PC-9 (cell line): ENCODE data around the gene ZFHX3. TPM values are rescaled to one million over a fixed set of nuclear protein-coding genes. Genes with fewer than 3 reads are reported as not detected.

ENCODE experiments used
- BruUV-seq: library from RNA; stranded (reverse); fragments of 400-500 nt; replicated peaks from 2 replicates; lab custom pipeline; 2021; lab: Mats Ljungman, UMichigan
- CTCF ChIA-PET: fragments of 300-600 bp; sonication (Branson Sonifier 250); formaldehyde crosslinking; loops from one replicate; lab custom pipeline; 2022; ENCODE audit warnings: antibody characterized with exemption; lab: Charles Lee
- POLR2A ChIA-PET: fragments of 300-600 bp; sonication (Branson Sonifier 250); formaldehyde crosslinking; loops from one replicate; lab custom pipeline; 2022; ENCODE audit warnings: antibody characterized with exemption; ENCODE audit not compliant: unreplicated experiment; lab: Charles Lee
- DNase-seq, 2 experiments: peaks; one replicate each; pipeline versions ENCODE4 v3.0.0 to v3.0.0-alpha.2; 2015 to 2022; ENCODE audit warnings: mixed read lengths in 1 of 2
- H2AFZ ChIP-seq: fragments of 200-600 bp; sonication (generic); 2 replicates; pipeline ENCODE4 v1.8.1; 2017; ENCODE audit warnings: antibody characterized with exemption
- H3F3A ChIP-seq: fragments of 200-600 bp; sonication (generic); 2 replicates; pipeline ENCODE4 v1.8.1; 2017; ENCODE audit warnings: antibody characterized with exemption, mild to moderate bottlenecking, low read depth; ENCODE audit not compliant: insufficient read depth
- H3K27ac ChIP-seq: fragments of 200-600 bp; sonication (generic); 2 replicates; pipeline ENCODE4 v1.6.1; 2016; ENCODE audit warnings: mixed run types
- H3K27me3 ChIP-seq: fragments of 200-600 bp; sonication (generic); 2 replicates; pipeline ENCODE4 v1.6.1; 2016; ENCODE audit warnings: low read depth, mixed run types; ENCODE audit not compliant: insufficient read depth
- H3K36me3 ChIP-seq: fragments of 200-600 bp; sonication (generic); 2 replicates; pipeline ENCODE4 v1.6.1; 2016; ENCODE audit warnings: low read depth, mixed run types
- H3K4me1 ChIP-seq: fragments of 200-600 bp; sonication (generic); replicated peaks from 2 replicates; pipeline ENCODE4 v1.6.1; 2016; ENCODE audit warnings: mixed run types; ENCODE audit not compliant: insufficient read depth
- H3K4me2 ChIP-seq: fragments of 200-600 bp; sonication (generic); 2 replicates; pipeline ENCODE4 v1.6.1; 2017; ENCODE audit warnings: mixed run types
- H3K4me3 ChIP-seq: fragments of 200-600 bp; sonication (generic); 2 replicates; pipeline ENCODE4 v1.6.1; 2016; ENCODE audit warnings: mixed run types
- H3K79me2 ChIP-seq: fragments of 200-600 bp; sonication (generic); 2 replicates; pipeline ENCODE4 v1.6.1; 2017; ENCODE audit warnings: low read depth, mixed run types
- H3K9me2 ChIP-seq: fragments of 200-600 bp; sonication (generic); 2 replicates; pipeline ENCODE4 v1.8.1; 2017; ENCODE audit warnings: mild to moderate bottlenecking; ENCODE audit not compliant: insufficient read depth
- H3K9me3 ChIP-seq: fragments of 200-600 bp; sonication (generic); 2 replicates; pipeline ENCODE4 v1.8.1; 2016; ENCODE audit warnings: low read depth; ENCODE audit not compliant: insufficient read depth
- H4K20me1 ChIP-seq: fragments of 200-600 bp; sonication (generic); 2 replicates; pipeline ENCODE4 v1.8.1; 2017; ENCODE audit not compliant: insufficient read depth
- EZH2 ChIP-seq: fragments of 200-600 bp; sonication (generic); IDR thresholded peaks from 2 replicates; pipeline ENCODE4 v1.8.0; 2017; ENCODE audit warnings: antibody characterized with exemption, low read depth
- intact Hi-C: fragments of 100-400 bp; cut with micrococcal nuclease; formaldehyde crosslinking; loops from one replicate; pipeline ENCODE4 v1.10.0; 2022; ENCODE audit not compliant: unreplicated experiment
- total RNA-seq: library from RNA; stranded (reverse); gene quantifications from 2 replicates; pipeline ENCODE4 v1.2.3, GENCODE V29; 2021
- TF ChIP-seq, protein P1 (sequence below): fragments of 200-600 bp; sonication (generic); conservative IDR thresholded peaks from 2 replicates; pipeline ENCODE4 v1.6.1; 2017; ENCODE audit warnings: mixed run types, antibody characterized with exemption, mild to moderate bottlenecking, moderate library complexity

ZFHX3 gene
- total RNA-seq, 1 experiment from 2014 or later = 23.1 TPM

DNA sequence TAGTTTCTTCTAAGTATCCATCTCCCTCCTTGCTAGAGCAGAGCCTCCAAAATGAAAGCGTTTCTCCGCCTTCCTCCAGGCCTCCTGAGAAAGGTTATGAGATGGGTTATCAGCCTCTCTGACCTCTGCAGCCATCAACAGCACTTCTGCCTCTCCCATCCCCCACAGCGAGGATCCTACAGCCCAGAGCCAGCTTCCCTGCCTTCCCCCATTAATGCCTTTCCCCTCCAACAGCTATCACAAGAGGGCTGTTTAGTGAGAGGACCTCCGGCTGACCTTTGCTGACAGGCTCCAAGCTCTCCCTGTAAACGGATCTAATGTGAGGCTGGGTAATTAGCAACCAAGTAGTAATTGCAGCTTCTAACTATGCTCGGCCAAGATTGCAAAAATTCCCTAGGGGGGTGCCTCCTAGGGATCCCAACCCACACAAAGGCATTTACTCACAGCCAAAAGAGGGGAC, 55.8 kb downstream of the ZFHX3 start:
- no peak overlapping the region for H2AFZ ChIP-seq
- DNase-seq = no peak
- intact Hi-C loops = no loop called here
- peak overlapping the region; percentile 83; the same call in 1 of the 2 replicates for H3K4me2 ChIP-seq
- H4K20me1 ChIP-seq = no peaks in the 10 kb centered on the region
- peaks cover 68% of the 10 kb centered on the region for H3F3A ChIP-seq
- no peaks in the 10 kb centered on the region for H3K9me3 ChIP-seq
- TF ChIP-seq EZH2 = no peak
- H3K4me1 ChIP-seq = peaks cover 93% of the 10 kb centered on the region
- ChIA-PET POLR2A (no interaction called here), CTCF (no interaction called here)
- H3K9me2 ChIP-seq = no peaks in the 10 kb centered on the region
- H3K36me3 ChIP-seq = no peaks in the 10 kb centered on the region
- H3K79me2 ChIP-seq = peaks cover 82% of the 10 kb centered on the region
- H3K27me3 ChIP-seq = no peaks in the 10 kb centered on the region
- H3K27ac ChIP-seq = peak overlapping the region; percentile 99
- BruUV-seq = no TSS peak
- no peak overlapping the region for H3K4me3 ChIP-seq

GRCh38 chr16:72991644-72992043, 56.3 kb downstream of the ZFHX3 start:
- peaks cover 95% of the 10 kb centered on the region for H3K4me1 ChIP-seq
- intact Hi-C loops = no loop called here
- no peaks in the 10 kb centered on the region for H3K9me2 ChIP-seq
- H3K4me2 ChIP-seq = peak overlapping the region; percentile 83
- no peak overlapping the region for H3K4me3 ChIP-seq
- POLR2A ChIA-PET = no interaction called here
- H3K36me3 ChIP-seq = no peaks in the 10 kb centered on the region
- no peak for DNase-seq
- H3K9me3 ChIP-seq = no peaks in the 10 kb centered on the region
- TF ChIP-seq EZH2 = no peak
- no peaks in the 10 kb centered on the region for H3K27me3 ChIP-seq
- BruUV-seq = no TSS peak
- H3K27ac ChIP-seq = peak overlapping the region; percentile 99
- peaks cover 64% of the 10 kb centered on the region for H3F3A ChIP-seq
- no peaks in the 10 kb centered on the region for H4K20me1 ChIP-seq
- CTCF ChIA-PET = no interaction called here
- no peak overlapping the region for H2AFZ ChIP-seq
- H3K79me2 ChIP-seq = peaks cover 87% of the 10 kb centered on the region

- CTCF ChIA-PET = no interaction called here
- H3K9me3 ChIP-seq = no peaks in the 10 kb centered on the region
Observed at GRCh38 chr16:72991211-72991610, 56.7 kb downstream of the ZFHX3 start.

GRCh38 chr16:72990571-72990970, 57.4 kb downstream of the ZFHX3 start:
- Histone ChIP-seq H3K27ac (peak overlapping the region; percentile 99), H3K9me2 (no peaks in the 10 kb centered on the region), H3K27me3 (no peaks in the 10 kb centered on the region), H3K4me2 (peak overlapping the region; percentile 83), H3F3A (peaks cover 54% of the 10 kb centered on the region), H3K9me3 (no peaks in the 10 kb centered on the region), H3K79me2 (peaks cover 90% of the 10 kb centered on the region), H3K4me3 (peak overlapping the region; percentile 46; the same call in 1 of the 2 replicates), H3K4me1 (peaks cover 85% of the 10 kb centered on the region), H3K36me3 (no peaks in the 10 kb centered on the region), H4K20me1 (no peaks in the 10 kb centered on the region), H2AFZ (no peak overlapping the region; the same call in 1 of the 2 replicates)
- DNase-seq = no peak
- TF ChIP-seq, protein P1, sequence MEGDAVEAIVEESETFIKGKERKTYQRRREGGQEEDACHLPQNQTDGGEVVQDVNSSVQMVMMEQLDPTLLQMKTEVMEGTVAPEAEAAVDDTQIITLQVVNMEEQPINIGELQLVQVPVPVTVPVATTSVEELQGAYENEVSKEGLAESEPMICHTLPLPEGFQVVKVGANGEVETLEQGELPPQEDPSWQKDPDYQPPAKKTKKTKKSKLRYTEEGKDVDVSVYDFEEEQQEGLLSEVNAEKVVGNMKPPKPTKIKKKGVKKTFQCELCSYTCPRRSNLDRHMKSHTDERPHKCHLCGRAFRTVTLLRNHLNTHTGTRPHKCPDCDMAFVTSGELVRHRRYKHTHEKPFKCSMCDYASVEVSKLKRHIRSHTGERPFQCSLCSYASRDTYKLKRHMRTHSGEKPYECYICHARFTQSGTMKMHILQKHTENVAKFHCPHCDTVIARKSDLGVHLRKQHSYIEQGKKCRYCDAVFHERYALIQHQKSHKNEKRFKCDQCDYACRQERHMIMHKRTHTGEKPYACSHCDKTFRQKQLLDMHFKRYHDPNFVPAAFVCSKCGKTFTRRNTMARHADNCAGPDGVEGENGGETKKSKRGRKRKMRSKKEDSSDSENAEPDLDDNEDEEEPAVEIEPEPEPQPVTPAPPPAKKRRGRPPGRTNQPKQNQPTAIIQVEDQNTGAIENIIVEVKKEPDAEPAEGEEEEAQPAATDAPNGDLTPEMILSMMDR = no peak
- no peak for TF ChIP-seq EZH2
- ChIA-PET POLR2A (interaction anchor here (0.5 to 1.0 kb wide), 5 partner anchors 21 to 78 kb away, joined by 3 to 7 read pairs (median 6); no protein-coding TSS in a partner anchor), CTCF (interaction anchor here (0.7 to 1.0 kb wide), 3 partner anchors 47 to 158 kb away, joined by 3 to 4 read pairs (median 3); no protein-coding TSS in a partner anchor)
- intact Hi-C loops = loop anchor here (1.0 kb wide), 2 partner anchors 65 to 113 kb away; no protein-coding TSS in a partner anchor
- BruUV-seq = TSS peak; percentile 88

More at GRCh38 chr16:72991211-72991610, 56.7 kb downstream of the ZFHX3 start:
- DNase-seq = no peak
- Histone ChIP-seq H3K4me3 (no peak overlapping the region), H3K4me2 (peak overlapping the region; percentile 83), H3K36me3 (no peaks in the 10 kb centered on the region), H3K27me3 (no peaks in the 10 kb centered on the region), H3K79me2 (peaks cover 90% of the 10 kb centered on the region), H3K9me2 (no peaks in the 10 kb centered on the region), H3K27ac (peak overlapping the region; percentile 99), H3K4me1 (peaks cover 91% of the 10 kb centered on the region), H4K20me1 (no peaks in the 10 kb centered on the region), H2AFZ (no peak overlapping the region), H3F3A (peaks cover 60% of the 10 kb centered on the region)
- POLR2A ChIA-PET = interaction anchor here (0.5 kb wide), 1 partner anchor 62 kb away, joined by 5 read pairs; no protein-coding TSS in a partner anchor
- BruUV-seq = no TSS peak
- TF ChIP-seq, protein P1 = no peak
- no peak for TF ChIP-seq EZH2
- intact Hi-C loops = no loop called here
